Immature natural killer cell (primary cell): Measurements from ENCODE around the gene TNPO3. TPM values are rescaled to one million over a fixed set of nuclear protein-coding genes. Genes with fewer than 3 reads are reported as not detected.

Experiments used
- DNase-seq, 3 donors: peaks; one replicate each; pipeline ENCODE4 v3.0.0; 2022; ENCODE audit warnings: mixed read lengths in 1 of 3
- H3K27ac Mint-ChIP-seq, 6 donors: one replicate each; pipeline ENCODE4 v1.8.0; 2020; ENCODE audit warnings: mixed read lengths in 6 of 6, mild to moderate bottlenecking in 5 of 6, inconsistent platforms in 4 of 6, moderate library complexity in 3 of 6
- H3K27me3 Mint-ChIP-seq, 3 donors: one replicate each; pipeline ENCODE4 v1.8.0; 2020 to 2021; ENCODE audit warnings: low read depth in 3 of 3, mild to moderate bottlenecking in 3 of 3, mixed read lengths in 3 of 3, moderate library complexity in 3 of 3, inconsistent platforms in 1 of 3
- H3K36me3 Mint-ChIP-seq, 3 donors: one replicate each; pipeline ENCODE4 v1.8.0; 2020; ENCODE audit warnings: mixed read lengths in 3 of 3, inconsistent platforms in 2 of 3, mild to moderate bottlenecking in 2 of 3
- H3K4me1 Mint-ChIP-seq, 2 donors: one replicate each; pipeline ENCODE4 v1.8.0; 2020; ENCODE audit warnings: inconsistent platforms in 2 of 2, mild to moderate bottlenecking in 2 of 2, mixed read lengths in 2 of 2, moderate library complexity in 1 of 2
- H3K4me3 Mint-ChIP-seq, 5 donors: one replicate each; pipeline ENCODE4 v1.8.0; 2020; ENCODE audit warnings: mild to moderate bottlenecking in 5 of 5, mixed read lengths in 5 of 5, inconsistent platforms in 3 of 5, moderate library complexity in 3 of 5
- H3K9me3 Mint-ChIP-seq, 6 donors: one replicate each; pipeline ENCODE4 v1.8.0; 2020; ENCODE audit warnings: mild to moderate bottlenecking in 6 of 6, mixed read lengths in 6 of 6, inconsistent platforms in 4 of 6, moderate library complexity in 3 of 6
- polyA plus RNA-seq, 3 donors: library from polyadenylated mRNA; unstranded; fragments of 300-500 nt; fragmentation: Illumina TruSeq; gene quantifications; one replicate each; pipeline ENCODE4 v1.2.3, GENCODE V29; 2021

The TNPO3 gene
- 10 to 100 TPM; 26.3 to 49.4 (median 41.9) TPM for polyA plus RNA-seq

GRCh38 chr7:129054438-129055293 is at the start of gene TNPO3:
Gene TNPO3 (minus strand): TSS chr7:129055111. CDS start chr7:129054770, 341 bp downstream.
- H3K4me3 Mint-ChIP-seq, result peak within 1 kb of the TSS; percentile 96 to 99 (median 98)
- H3K36me3 Mint-ChIP-seq, result peaks cover under 1 to 5% (median 1%) of the 10 kb centered on the region in 3 donors
- H3K9me3 Mint-ChIP-seq, result no peaks in the 10 kb centered on the region
- peaks cover 40 to 56% of the 10 kb centered on the region in 2 donors for H3K4me1 Mint-ChIP-seq
- peaks cover 6 to 22% (median 15%) of the 10 kb centered on the region in 3 donors for H3K27me3 Mint-ChIP-seq
- peak within 1 kb of the TSS; percentile 93 to 100 (median 99) for H3K27ac Mint-ChIP-seq
- DNase-seq, result peak; percentile 87 to 91 (median 90)

- Mint-ChIP-seq H3K36me3 (no peaks in the 10 kb centered on the region), H3K4me3 (no peak overlapping the region), H3K27me3 (peaks cover 0 to 5% (median 0%) of the 10 kb centered on the region in 3 donors), H3K27ac (no peak overlapping the region), H3K9me3 (no peaks in the 10 kb centered on the region), H3K4me1 (no peaks in the 10 kb centered on the region)
- DNase-seq, result no peak
These were observed 48.8 kb upstream of the TNPO3 start for GRCh38 chr7:129103561-129104324.

GRCh38 chr7:129101746-129102145 is 46.8 kb upstream of the TNPO3 start:
- Mint-ChIP-seq H3K4me1 (no peaks in the 10 kb centered on the region), H3K27ac (no peak overlapping the region), H3K27me3 (peaks cover 0 to 2% (median 0%) of the 10 kb centered on the region in 3 donors), H3K4me3 (no peak overlapping the region), H3K36me3 (no peaks in the 10 kb centered on the region), H3K9me3 (no peaks in the 10 kb centered on the region)
- no peak for DNase-seq

- Mint-ChIP-seq H3K9me3 (no peaks in the 10 kb centered on the region), H3K4me3 (no peak overlapping the region), H3K36me3 (no peaks in the 10 kb centered on the region), H3K27ac (no peak overlapping the region), H3K27me3 (peaks cover 0 to 2% (median 0%) of the 10 kb centered on the region in 3 donors), H3K4me1 (peaks cover 0 to under 1% of the 10 kb centered on the region in 2 donors)
- DNase-seq, result no peak
These were observed 45.9 kb upstream of the TNPO3 start for GRCh38 chr7:129100827-129101166.

GRCh38 chr7:129098409-129099084 is 43.6 kb upstream of the TNPO3 start:
- no peak overlapping the region for H3K4me3 Mint-ChIP-seq
- H3K9me3 Mint-ChIP-seq, result no peaks in the 10 kb centered on the region
- no peaks in the 10 kb centered on the region for H3K36me3 Mint-ChIP-seq

GRCh38 chr7:129095258-129095657 is 40.3 kb upstream of the TNPO3 start:
- Mint-ChIP-seq H3K27ac (peak overlapping the region in 4 of 6 donors; percentile 24 to 62 (median 34)), H3K9me3 (no peaks in the 10 kb centered on the region), H3K27me3 (peaks cover 0 to 2% (median 0%) of the 10 kb centered on the region in 3 donors), H3K4me1 (peaks cover 4 to 14% of the 10 kb centered on the region in 2 donors), H3K36me3 (no peaks in the 10 kb centered on the region), H3K4me3 (peak overlapping the region in 1 of 5 donors; percentile 56)
- DNase-seq, result no peak

More at GRCh38 chr7:129098409-129099084, 43.6 kb upstream of the TNPO3 start:
- Mint-ChIP-seq H3K4me1 (peaks cover 0 to 9% of the 10 kb centered on the region in 2 donors), H3K27me3 (peaks cover 0 to 2% (median 0%) of the 10 kb centered on the region in 3 donors), H3K27ac (no peak overlapping the region)
- no peak for DNase-seq

GRCh38 chr7:129094501-129094900 is 39.6 kb upstream of the TNPO3 start:
- no peak overlapping the region for H3K27ac Mint-ChIP-seq
- H3K36me3 Mint-ChIP-seq, result no peaks in the 10 kb centered on the region
- peaks cover 4 to 14% of the 10 kb centered on the region in 2 donors for H3K4me1 Mint-ChIP-seq
- no peaks in the 10 kb centered on the region for H3K9me3 Mint-ChIP-seq
- no peak for DNase-seq
- peaks cover 0 to 2% (median 1%) of the 10 kb centered on the region in 3 donors for H3K27me3 Mint-ChIP-seq
- no peak overlapping the region for H3K4me3 Mint-ChIP-seq

GRCh38 chr7:129093867-129094456 is 39.1 kb upstream of the TNPO3 start:
- Mint-ChIP-seq H3K36me3 (no peaks in the 10 kb centered on the region), H3K4me3 (no peak overlapping the region)

GRCh38 chr7:129091484-129092002 is 36.6 kb upstream of the TNPO3 start:
- Mint-ChIP-seq H3K9me3 (no peaks in the 10 kb centered on the region), H3K27me3 (peaks cover 0 to 3% (median 2%) of the 10 kb centered on the region in 3 donors), H3K4me1 (peaks cover 4 to 14% of the 10 kb centered on the region in 2 donors), H3K27ac (no peak overlapping the region), H3K4me3 (no peak overlapping the region), H3K36me3 (no peaks in the 10 kb centered on the region)
- peak; percentile 65 to 74 (median 71) for DNase-seq

More at GRCh38 chr7:129093867-129094456, 39.1 kb upstream of the TNPO3 start:
- H3K27ac Mint-ChIP-seq, result no peak overlapping the region
- no peaks in the 10 kb centered on the region for H3K9me3 Mint-ChIP-seq
- H3K4me1 Mint-ChIP-seq, result peaks cover 4 to 14% of the 10 kb centered on the region in 2 donors
- peaks cover 0 to 2% (median 2%) of the 10 kb centered on the region in 3 donors for H3K27me3 Mint-ChIP-seq
- no peak for DNase-seq

GRCh38 chr7:129090300-129090907 is 35.5 kb upstream of the TNPO3 start:
- Mint-ChIP-seq H3K9me3 (no peaks in the 10 kb centered on the region), H3K4me3 (no peak overlapping the region), H3K27ac (no peak overlapping the region), H3K36me3 (no peaks in the 10 kb centered on the region), H3K4me1 (peaks cover 4 to 10% of the 10 kb centered on the region in 2 donors), H3K27me3 (peaks cover 0 to 5% (median 2%) of the 10 kb centered on the region in 3 donors)
- no peak for DNase-seq

- Mint-ChIP-seq H3K4me3 (no peak overlapping the region), H3K36me3 (no peaks in the 10 kb centered on the region), H3K4me1 (peaks cover 4 to 5% of the 10 kb centered on the region in 2 donors), H3K27me3 (peaks cover 0 to 5% (median 2%) of the 10 kb centered on the region in 3 donors), H3K27ac (peak overlapping the region in 1 of 6 donors; percentile 22), H3K9me3 (no peaks in the 10 kb centered on the region)
- DNase-seq, result no peak
These were observed 34.8 kb upstream of the TNPO3 start for GRCh38 chr7:129089521-129090212.

GRCh38 chr7:129084801-129085551 is 30.1 kb upstream of the TNPO3 start:
- Mint-ChIP-seq H3K4me1 (no peaks in the 10 kb centered on the region), H3K27ac (no peak overlapping the region), H3K9me3 (no peaks in the 10 kb centered on the region), H3K36me3 (no peaks in the 10 kb centered on the region), H3K27me3 (peaks cover 0 to 5% (median 2%) of the 10 kb centered on the region in 3 donors), H3K4me3 (no peak overlapping the region)
- no peak for DNase-seq
